HepG2 (cell line): ENCODE results near the gene PEX12. TPM values are rescaled to one million over a fixed set of nuclear protein-coding genes. Genes with fewer than 3 reads are reported as not detected.

Experiments
- ATAD3A ChIP-seq: sonication (generic); formaldehyde crosslinking; IDR thresholded peaks from 2 replicates; pipeline ENCODE4 v1.4.0; 2020; ENCODE audit warnings: missing genetic modification reagents
- CREB1 ChIP-seq, 2 experiments: fragments of 450-650 bp in 1 of 2; IDR thresholded peaks; 2 replicates each; pipeline ENCODE4 v1.6.1; 2016 to 2017; ENCODE audit warnings: control low read depth in 1 of 2, mild to moderate bottlenecking in 1 of 2, missing compliant biosample characterization in 1 of 2, missing genetic modification characterization in 1 of 2
- ELF3 ChIP-seq: IDR thresholded peaks from 2 replicates; pipeline ENCODE4 v1.6.1; 2016; ENCODE audit warnings: missing genetic modification reagents, missing compliant biosample characterization
- MBNL3 ChIP-seq: fragments of 250-450 bp; sonication (Bioruptor Pico); conservative IDR thresholded peaks from 2 replicates; pipeline ENCODE4 v1.8.0; 2022; ENCODE audit warnings: mild to moderate bottlenecking, inconsistent platforms
- MYNN ChIP-seq: sonication (generic); formaldehyde crosslinking; IDR thresholded peaks from 2 replicates; pipeline ENCODE4 v1.4.0; 2020; ENCODE audit warnings: mild to moderate bottlenecking, low read depth, missing genetic modification reagents
- NCOA5 ChIP-seq: sonication (generic); formaldehyde crosslinking; IDR thresholded peaks from 2 replicates; pipeline ENCODE4 v1.4.0; 2020; ENCODE audit warnings: missing genetic modification reagents
- NCOR1 ChIP-seq: fragments of 200-600 bp; sonication (generic); IDR thresholded peaks from 2 replicates; pipeline ENCODE4 v1.7.0; 2017; ENCODE audit warnings: antibody characterized with exemption, low read length, borderline replicate concordance
- NFIB ChIP-seq: sonication (generic); formaldehyde crosslinking; IDR thresholded peaks from 2 replicates; pipeline ENCODE4 v1.9.0; 2021; ENCODE audit warnings: missing genetic modification reagents, mild to moderate bottlenecking, borderline replicate concordance
- ONECUT2 ChIP-seq: sonication (generic); formaldehyde crosslinking; IDR thresholded peaks from 2 replicates; pipeline ENCODE4 v1.4.0; 2020; ENCODE audit warnings: missing genetic modification reagents
- REST ChIP-seq, 2 experiments: IDR thresholded peaks; 2 replicates each; pipeline ENCODE4 v1.6.1; 2011 to 2012; ENCODE audit warnings: low read length in 2 of 2, borderline replicate concordance in 1 of 2, low read depth in 1 of 2, mild to moderate bottlenecking in 1 of 2, moderate library complexity in 1 of 2
- SIN3B ChIP-seq: fragments of 150-350 bp; IDR thresholded peaks from 2 replicates; pipeline ENCODE4 v1.6.1; 2014; ENCODE audit warnings: low read length
- SNRNP70 ChIP-seq: fragments of 200-400 bp; formaldehyde crosslinking; IDR thresholded peaks from 2 replicates; pipeline ENCODE4 v1.6.1; 2017; ENCODE audit warnings: mild to moderate bottlenecking, low read depth, low read length, moderate library complexity
- TEAD3 ChIP-seq: optimal IDR thresholded peaks from 2 replicates; pipeline ENCODE3; 2016; ENCODE audit warnings: borderline replicate concordance
- THAP9 ChIP-seq: sonication (generic); formaldehyde crosslinking; IDR thresholded peaks from 2 replicates; pipeline ENCODE4; 2020; ENCODE audit warnings: missing genetic modification reagents, mild to moderate bottlenecking, borderline replicate concordance
- TRAFD1 ChIP-seq: sonication (generic); formaldehyde crosslinking; IDR thresholded peaks from 2 replicates; pipeline ENCODE4 v1.5.1; 2020; ENCODE audit warnings: missing genetic modification reagents, mild to moderate bottlenecking, borderline replicate concordance
- ZNF512B ChIP-seq: sonication (generic); formaldehyde crosslinking; IDR thresholded peaks from 2 replicates; pipeline ENCODE4 v1.5.1; 2020; ENCODE audit warnings: missing genetic modification reagents, mild to moderate bottlenecking, borderline replicate concordance
- ZNF740 ChIP-seq: sonication (generic); formaldehyde crosslinking; IDR thresholded peaks from 2 replicates; pipeline ENCODE4 v1.4.0; 2020; ENCODE audit warnings: missing genetic modification reagents
- polyA plus RNA-seq, 8 experiments: library from polyadenylated mRNA; depleted of rRNA in 3 of 8; stranded (reverse) in 7 of 8; unstranded in 1 of 8; fragments of >200 nt; fragmentation: Illumina TruSeq in 4 of 8; extraction: Trizol in 4 of 8; gene quantifications; 2 replicates each; pipeline versions ENCODE4 v1.2.1 to v1.2.3, GENCODE V29; 2011 to 2016; ENCODE audit warnings: low read depth in 4 of 8, missing spikeins in 1 of 8, mixed read lengths in 1 of 8; ENCODE audit not compliant: insufficient read depth in 1 of 8
- total RNA-seq, 5 experiments: library from RNA; depleted of rRNA; stranded (reverse); fragments of >200 nt; fragmentation: Illumina TruSeq; extraction: Trizol; gene quantifications; 2 replicates each; pipeline ENCODE4 v1.2.3, GENCODE V29; 2016; ENCODE audit warnings: low read depth in 1 of 5

Gene PEX12
- total and polyA plus RNA-seq, 2 of the 13 experiments (the other 11 are each of a cell fraction or from before 2014, with no cell fraction given) = 5.1 to 11.9 TPM

GRCh38 chr17:35578197-35578928, at the start of gene PEX12 (continued):
- TF ChIP-seq THAP9 (CRISPR knock-in tag) = peak; percentile 97
- no peak for TF ChIP-seq NFIB (CRISPR knock-in tag)
- TF ChIP-seq ELF3 (CRISPR knock-in tag) = peak; percentile 93
- TF ChIP-seq SIN3B = peak; percentile 16; the same call in 1 of the 2 replicates
- peak; percentile 80 for TF ChIP-seq CREB1 (IDR thresholded peaks at IDR 0.05)
- peak; percentile 97 for TF ChIP-seq CREB1 (CRISPR knock-in tag; IDR thresholded peaks at IDR 0.05)
- TF ChIP-seq MBNL3 = no peak
- 0 out of 2 replicates have a peak, but pooled peaks have one; percentile 85 for TF ChIP-seq TRAFD1
- no peak for TF ChIP-seq NCOA5 (CRISPR knock-in tag)
- TF ChIP-seq ATAD3A (CRISPR knock-in tag) = no peak
- TF ChIP-seq ZNF512B (CRISPR knock-in tag) = no peak
- TF ChIP-seq ONECUT2 (CRISPR knock-in tag) = no peak
- TF ChIP-seq REST (IDR thresholded peaks at IDR 0.05; ENCODE audit: borderline replicate concordance in 1 of 2, low read depth in 1 of 2, low read length in 2 of 2) = 0 out of 4 replicates have a peak, but pooled peaks of 1 of the 2 experiments have one; percentile 37
- TF ChIP-seq ZNF740 = no peak
- TF ChIP-seq SNRNP70 = no peak
- peak; percentile 69; the same call in 1 of the 2 replicates for TF ChIP-seq MYNN (CRISPR knock-in tag)
- no peak for TF ChIP-seq NCOR1
- TF ChIP-seq TEAD3 (CRISPR knock-in tag) = peak; percentile 63
